ENCODE results near the gene OR5B3. TPM values are rescaled to one million over a fixed set of nuclear protein-coding genes. Genes with fewer than 3 reads are reported as not detected.

The OR5B3 gene
- total and polyA plus RNA-seq, 2 donors = not detected

DNA sequence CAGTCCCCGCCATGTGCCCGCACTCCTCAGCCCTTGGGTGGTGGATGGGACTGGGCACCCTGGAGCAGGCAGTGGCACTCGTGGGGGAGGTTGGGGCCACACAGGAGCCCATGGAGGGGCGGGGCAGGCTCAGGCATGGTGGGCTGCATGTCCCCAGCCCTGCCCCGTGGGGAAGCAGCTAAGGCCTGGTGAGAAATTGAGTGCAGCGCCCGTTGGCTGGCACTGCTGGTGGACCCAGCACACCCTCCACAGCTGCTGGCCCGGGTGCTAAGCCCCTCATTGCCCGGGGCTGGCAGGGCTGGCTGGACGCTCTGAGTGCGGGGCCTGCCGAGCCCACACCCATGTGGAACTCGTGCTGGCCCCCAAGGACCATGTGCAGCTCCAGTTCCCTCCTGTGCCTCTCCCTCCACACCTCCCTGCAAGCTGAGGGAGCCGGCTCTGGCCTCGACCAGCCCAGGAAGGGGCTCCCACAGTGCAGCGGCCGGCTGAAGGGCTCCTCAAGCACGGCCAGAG is 16.1 kb downstream of the OR5B3 start:
- Histone ChIP-seq H3K27ac (ENCODE audit: low read depth) (no peak overlapping the region), H3K4me1 (ENCODE audit: insufficient read depth) (no peaks in the 10 kb centered on the region), H3K4me3 (ENCODE audit: low read depth, low read length) (no peak overlapping the region), H3K36me3 (ENCODE audit: insufficient read depth) (no peaks in the 10 kb centered on the region)
- 88% methylated on average over 18 of the region's 18 CpGs for WGBS
- DNase-seq (ENCODE audit: extremely low spot score) = no peak

GRCh38 chr11:58358969-58359368 is 47.7 kb downstream of the OR5B3 start, which contains the start of gene OR5B17:
OR5B17 (minus strand) TSS chr11:58359069; CDS start chr11:58359069, 0 bp downstream.
- H3K4me3 ChIP-seq (ENCODE audit: low read depth, low read length) = no peak within 1 kb of the TSS
- WGBS = 39% methylated on average over 1 of the region's 1 CpG

DNA sequence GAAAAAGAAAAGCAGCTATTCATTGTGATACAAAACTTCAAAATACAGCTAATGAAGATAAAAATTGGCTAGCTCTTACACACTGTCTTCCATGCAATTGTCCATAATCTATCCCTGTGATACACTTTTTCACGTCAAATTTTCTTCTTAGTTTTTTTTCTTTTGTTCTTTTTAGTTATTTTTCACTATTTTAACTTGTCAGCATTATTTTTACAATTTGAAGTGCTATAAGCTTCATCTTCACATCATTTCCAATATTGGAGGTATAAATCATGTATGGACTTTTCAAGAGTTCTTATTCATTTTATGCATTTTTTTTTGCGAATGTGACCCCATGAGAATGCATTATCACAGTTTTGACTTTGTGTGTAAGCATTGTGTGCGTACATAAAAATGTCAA is 51.9 kb downstream of the OR5B3 start:
- 81% methylated on average over 3 of the region's 3 CpGs for WGBS
- Histone ChIP-seq H3K36me3 (ENCODE audit: insufficient read depth) (no peaks in the 10 kb centered on the region), H3K4me1 (ENCODE audit: insufficient read depth) (no peaks in the 10 kb centered on the region), H3K4me3 (ENCODE audit: low read depth, low read length) (no peak overlapping the region), H3K27ac (ENCODE audit: low read depth) (no peak overlapping the region)
- no peak for DNase-seq (ENCODE audit: extremely low spot score)

More at GRCh38 chr11:58358969-58359368, 47.7 kb downstream of the OR5B3 start, which contains the start of gene OR5B17:
- Histone ChIP-seq H3K4me1 (ENCODE audit: insufficient read depth) (no peaks in the 10 kb centered on the region), H3K36me3 (ENCODE audit: insufficient read depth) (no peaks in the 10 kb centered on the region), H3K27ac (ENCODE audit: low read depth) (no peak within 1 kb of the TSS)
- DNase-seq (ENCODE audit: extremely low spot score) = no peak

Other genes with a start within 250 kb of the OR5B3 start
- not detected for gene OR9Q2, start 217.8 kb downstream of the OR5B3 start, total RNA-seq
- gene OR9Q2, start 217.8 kb downstream of the OR5B3 start, polyA plus RNA-seq = not detected
- gene OR1S2, start 202.7 kb downstream of the OR5B3 start, total RNA-seq = not detected
- gene OR1S2, start 202.7 kb downstream of the OR5B3 start, polyA plus RNA-seq = not detected
- gene OR1S1, start 194.2 kb downstream of the OR5B3 start, total RNA-seq = not detected
- gene OR1S1, start 194.2 kb downstream of the OR5B3 start, polyA plus RNA-seq = not detected
- not detected for gene OR10Q1, start 178.0 kb downstream of the OR5B3 start, total RNA-seq
- not detected for gene OR10Q1, start 178.0 kb downstream of the OR5B3 start, polyA plus RNA-seq
- not detected for gene OR10W1, start 138.6 kb downstream of the OR5B3 start, total RNA-seq
- gene OR10W1, start 138.6 kb downstream of the OR5B3 start, polyA plus RNA-seq = not detected
- gene OR5B17, start 47.8 kb downstream of the OR5B3 start, total RNA-seq = not detected
- gene OR5B17, start 47.8 kb downstream of the OR5B3 start, polyA plus RNA-seq = not detected
- not detected for gene OR5B2, start 21.2 kb upstream of the OR5B3 start, total RNA-seq
- not detected for gene OR5B2, start 21.2 kb upstream of the OR5B3 start, polyA plus RNA-seq
- gene OR5B12, start 35.4 kb upstream of the OR5B3 start, total RNA-seq = 0.69 TPM
- gene OR5B12, start 35.4 kb upstream of the OR5B3 start, polyA plus RNA-seq = not detected
- gene OR5B21, start 101.2 kb upstream of the OR5B3 start, total RNA-seq = not detected
- gene OR5B21, start 101.2 kb upstream of the OR5B3 start, polyA plus RNA-seq = not detected
- 5.3 TPM for gene LPXN, start 169.0 kb upstream of the OR5B3 start, total RNA-seq
- gene LPXN, start 169.0 kb upstream of the OR5B3 start, polyA plus RNA-seq = 7.9 TPM
- gene ZFP91, start 172.2 kb upstream of the OR5B3 start, total RNA-seq = 54.0 TPM
- 37.9 TPM for gene ZFP91, start 172.2 kb upstream of the OR5B3 start, polyA plus RNA-seq
- gene CNTF, start 215.8 kb upstream of the OR5B3 start, total RNA-seq = 1.3 TPM
- 0.41 TPM for gene CNTF, start 215.8 kb upstream of the OR5B3 start, polyA plus RNA-seq